Right atrium auricular region (tissue), 2 donors: ENCODE results near the gene FBXO44. TPM values are rescaled to one million over a fixed set of nuclear protein-coding genes. Genes with fewer than 3 reads are reported as not detected.
"Not testable (repeated sequence)": the region's sequence is repeated elsewhere in the genome, so short reads cannot be mapped to it uniquely, and the experiment has no call there.

Experiments used
- DNase-seq: peaks from one replicate; pipeline ENCODE4 v3.0.0-alpha.2; 2019; ENCODE audit warnings: low spot score
- H3K27ac ChIP-seq, 2 donors: fragments of 200-600 bp; sonication (generic); 1 replicate in 1 of 2; 2 replicates in 1 of 2; pipeline ENCODE4 v1.5.1; 2016 to 2019
- H3K27me3 ChIP-seq, 2 donors: fragments of 200-600 bp; sonication (generic); one replicate each; pipeline versions ENCODE4 v1.5.1 to v1.6.0; 2017 to 2019
- H3K36me3 ChIP-seq: fragments of 200-600 bp; sonication (generic); one replicate; pipeline ENCODE4 v1.5.1; 2016
- H3K4me1 ChIP-seq, 2 donors: fragments of 200-600 bp; sonication (generic); one replicate each; pipeline versions ENCODE4 v1.5.1 to v1.6.0; 2017 to 2019
- H3K4me3 ChIP-seq, 2 donors: fragments of 200-600 bp; sonication (generic); 1 replicate in 1 of 2; 2 replicates in 1 of 2; pipeline ENCODE4 v1.5.1; 2017 to 2019; ENCODE audit warnings: mild to moderate bottlenecking in 1 of 2, moderate library complexity in 1 of 2
- H3K9me3 ChIP-seq, 2 donors: fragments of 200-600 bp; sonication (generic); one replicate each; pipeline ENCODE4 v1.5.1; 2019
- CTCF ChIP-seq, 2 donors: fragments of 200-600 bp; sonication (generic); IDR thresholded peaks; one replicate each; pipeline ENCODE4 v1.5.1; 2019; ENCODE audit warnings: antibody characterized with exemption in 2 of 2
- total RNA-seq, 2 donors: library from RNA; depleted of rRNA; stranded (reverse); fragments of >200 nt; gene quantifications; one replicate each; pipeline ENCODE4 v1.1.0, GENCODE V29; 2016

FBXO44 gene
- 10 to 100 TPM; 15.5 to 20.5 TPM for total RNA-seq

- no peak for TF ChIP-seq CTCF (IDR thresholded peaks at IDR 0.05)
- peaks cover 0 to 35% of the 10 kb centered on the region in 2 donors for H3K4me1 ChIP-seq
- no peak for DNase-seq
- H3K9me3 ChIP-seq = no peaks in the 10 kb centered on the region
- peak within 1 kb of the TSS; percentile 59 to 82 for H3K4me3 ChIP-seq
- H3K27me3 ChIP-seq = no peaks in the 10 kb centered on the region
- H3K36me3 ChIP-seq = peaks cover 14% of the 10 kb centered on the region
- H3K27ac ChIP-seq = peak within 1 kb of the TSS; percentile 65 to 79
Measured at GRCh38 chr1:11654137-11654938, at the start of gene FBXO44, which contains the start of gene FBXO2. TSS of gene FBXO44 (plus strand) at chr1:11654877. CDS start at chr1:11655836, 959 bp downstream. TSS of gene FBXO2 (minus strand) at chr1:11654429. CDS start at chr1:11654340, 89 bp downstream.

GRCh38 chr1:11606775-11607174, 47.9 kb upstream of the FBXO44 start:
- Histone ChIP-seq H3K27me3 (no peaks in the 10 kb centered on the region), H3K4me3 (no peak overlapping the region), H3K4me1 (no peaks in the 10 kb centered on the region), H3K27ac (no peak overlapping the region), H3K9me3 (peaks cover 0 to 5% of the 10 kb centered on the region in 2 donors), H3K36me3 (no peaks in the 10 kb centered on the region)
- DNase-seq = no peak
- TF ChIP-seq CTCF (IDR thresholded peaks at IDR 0.05) = no peak

GRCh38 chr1:11608596-11609130, 46.0 kb upstream of the FBXO44 start:
- H3K27ac ChIP-seq, H3K9me3 ChIP-seq, H3K4me3 ChIP-seq, H3K36me3 ChIP-seq, DNase-seq, H3K27me3 ChIP-seq, H3K4me1 ChIP-seq: not testable (repeated sequence)

GRCh38 chr1:11609378-11609777, 45.3 kb upstream of the FBXO44 start:
- H3K36me3 ChIP-seq, DNase-seq, H3K27ac ChIP-seq: not testable (repeated sequence)

GRCh38 chr1:11610629-11611180, 44.0 kb upstream of the FBXO44 start:
- Histone ChIP-seq H3K27ac (no peak overlapping the region), H3K9me3 (peaks cover 0 to 5% of the 10 kb centered on the region in 2 donors), H3K4me3 (no peak overlapping the region), H3K4me1 (peaks cover 0 to 3% of the 10 kb centered on the region in 2 donors), H3K36me3 (no peaks in the 10 kb centered on the region), H3K27me3 (no peaks in the 10 kb centered on the region)
- no peak for DNase-seq
- no peak for TF ChIP-seq CTCF (IDR thresholded peaks at IDR 0.05)

More at GRCh38 chr1:11609378-11609777, 45.3 kb upstream of the FBXO44 start:
- H3K9me3 ChIP-seq, H3K4me1 ChIP-seq, H3K4me3 ChIP-seq, H3K27me3 ChIP-seq: not testable (repeated sequence)

- no peak for DNase-seq
- no peak overlapping the region for H3K4me3 ChIP-seq
Measured at GRCh38 chr1:11611638-11612327, 42.9 kb upstream of the FBXO44 start.

More at GRCh38 chr1:11611638-11612327, 42.9 kb upstream of the FBXO44 start:
- H3K9me3 ChIP-seq = peaks cover 0 to under 1% of the 10 kb centered on the region in 2 donors
- H3K27me3 ChIP-seq = no peaks in the 10 kb centered on the region
- no peaks in the 10 kb centered on the region for H3K36me3 ChIP-seq
- no peak overlapping the region for H3K27ac ChIP-seq
- peaks cover 0 to 3% of the 10 kb centered on the region in 2 donors for H3K4me1 ChIP-seq
- TF ChIP-seq CTCF (IDR thresholded peaks at IDR 0.05) = no peak
